Measurements from ENCODE around the gene HSDL1.

Gene HSDL1

DNA sequence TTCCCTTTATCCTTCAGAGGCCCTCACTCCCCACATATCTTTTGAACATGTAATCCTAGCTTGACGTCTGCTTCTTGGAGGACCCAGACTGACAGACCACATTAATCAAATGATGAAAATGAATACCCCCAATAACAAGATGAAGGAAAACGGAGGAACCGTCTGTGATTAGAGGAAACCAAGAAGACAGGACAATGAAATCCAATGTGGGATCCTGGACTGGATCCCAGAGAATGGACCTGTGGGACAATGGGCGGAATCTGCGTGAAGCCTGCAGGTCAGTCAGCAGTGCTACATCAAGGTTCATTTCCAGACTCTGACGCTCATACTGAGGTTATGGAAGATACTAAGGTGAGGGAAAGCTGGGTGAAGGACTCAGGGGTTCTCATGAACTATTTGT is 64.2 kb downstream of the HSDL1 start:
- DNase-seq: no peak

DNA sequence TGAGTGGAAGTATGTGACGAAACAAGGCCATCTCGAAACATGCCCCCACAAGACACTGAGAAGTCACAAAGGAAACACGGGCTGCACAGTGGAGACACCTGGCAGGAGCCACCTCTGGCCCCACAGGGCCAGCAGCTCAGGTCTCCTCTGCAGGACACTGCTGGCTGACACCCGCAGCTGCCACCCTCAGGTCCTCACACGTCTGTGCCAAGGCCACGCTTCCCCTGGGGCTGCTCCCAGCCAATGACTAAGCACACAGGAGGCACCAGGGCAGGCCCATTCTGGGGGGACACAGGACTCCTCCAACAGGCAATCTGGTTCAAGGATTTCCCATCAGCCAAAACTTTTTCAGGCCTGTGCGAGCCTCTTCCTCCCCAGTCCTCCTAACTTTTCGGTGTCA is 64.6 kb downstream of the HSDL1 start:
- DNase-seq: no peak

DNA sequence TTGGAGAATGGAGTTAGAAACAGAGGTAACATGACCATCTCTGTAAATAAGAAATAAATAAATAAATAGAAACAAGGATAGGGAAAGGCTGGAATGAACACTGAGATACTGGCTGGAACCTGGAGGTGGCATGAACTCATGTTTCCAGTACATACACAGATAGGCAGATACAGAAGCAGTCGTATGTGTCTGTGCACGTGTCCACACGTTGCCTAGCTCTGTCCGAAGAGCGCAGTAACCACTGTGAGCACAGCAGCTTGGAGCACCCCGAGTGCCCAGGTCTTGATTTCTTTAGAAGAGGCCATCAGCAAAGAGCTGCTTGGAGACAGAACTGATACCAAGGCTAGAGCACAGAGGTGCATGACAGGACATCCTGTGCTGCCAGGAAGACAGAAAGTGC is 65.3 kb downstream of the HSDL1 start:
- no peak for DNase-seq

DNA sequence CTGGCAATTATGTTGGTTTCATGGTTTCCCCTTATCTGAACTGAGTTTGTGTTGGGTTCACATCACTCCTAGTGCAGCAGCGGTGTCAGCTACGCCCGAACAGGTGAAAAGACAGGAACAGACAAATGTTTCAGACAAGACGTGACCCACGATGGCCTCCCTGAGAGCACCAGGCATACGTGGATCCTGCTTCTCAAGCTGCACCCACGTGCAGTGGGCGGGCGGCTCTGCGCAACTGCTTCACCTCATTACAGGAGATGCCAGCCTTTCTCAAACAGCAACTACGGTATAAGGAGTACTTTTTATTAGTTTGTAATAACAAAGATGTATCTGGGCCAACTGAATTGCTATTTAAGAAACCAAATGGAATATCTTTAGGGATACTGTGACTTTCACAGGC is 69.6 kb downstream of the HSDL1 start:
- DNase-seq: no peak

DNA sequence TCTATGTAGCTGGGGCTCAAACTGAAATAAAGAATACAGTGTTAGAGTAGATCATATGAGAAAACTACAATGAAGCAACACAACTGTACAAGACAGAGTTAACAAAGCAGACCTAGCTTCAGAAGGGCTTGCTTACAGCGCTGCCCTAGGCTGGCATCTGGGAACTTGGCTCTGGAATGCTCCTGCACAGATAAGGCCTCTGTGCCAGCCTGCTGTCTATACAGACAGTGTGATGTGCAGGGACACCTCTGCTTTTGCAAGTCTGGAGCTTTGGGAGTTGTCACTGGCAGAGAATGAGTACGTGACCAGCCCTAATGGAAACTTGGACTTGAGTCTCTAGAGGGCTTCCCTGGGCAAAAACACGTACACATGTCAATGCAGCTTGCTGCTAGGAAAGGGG is 70.3 kb downstream of the HSDL1 start:
- DNase-seq: no peak
